Retinal pigment epithelial cell (primary cell): ENCODE data around the gene MRPS6.

ENCODE experiments used
- DNase-seq: peaks from one replicate; pipeline ENCODE4 v3.0.0-alpha.2; 2010; ENCODE audit warnings: low read depth
- H3K4me3 ChIP-seq: 2 replicates; pipeline ENCODE4 v1.5.1; 2011; ENCODE audit warnings: mild to moderate bottlenecking, low read length, control low read depth, moderate library complexity
- CTCF ChIP-seq: conservative IDR thresholded peaks from 2 replicates; pipeline ENCODE4 v1.5.1; 2011; ENCODE audit warnings: low read depth, low read length, control low read depth, inconsistent platforms

The MRPS6 gene

DNA sequence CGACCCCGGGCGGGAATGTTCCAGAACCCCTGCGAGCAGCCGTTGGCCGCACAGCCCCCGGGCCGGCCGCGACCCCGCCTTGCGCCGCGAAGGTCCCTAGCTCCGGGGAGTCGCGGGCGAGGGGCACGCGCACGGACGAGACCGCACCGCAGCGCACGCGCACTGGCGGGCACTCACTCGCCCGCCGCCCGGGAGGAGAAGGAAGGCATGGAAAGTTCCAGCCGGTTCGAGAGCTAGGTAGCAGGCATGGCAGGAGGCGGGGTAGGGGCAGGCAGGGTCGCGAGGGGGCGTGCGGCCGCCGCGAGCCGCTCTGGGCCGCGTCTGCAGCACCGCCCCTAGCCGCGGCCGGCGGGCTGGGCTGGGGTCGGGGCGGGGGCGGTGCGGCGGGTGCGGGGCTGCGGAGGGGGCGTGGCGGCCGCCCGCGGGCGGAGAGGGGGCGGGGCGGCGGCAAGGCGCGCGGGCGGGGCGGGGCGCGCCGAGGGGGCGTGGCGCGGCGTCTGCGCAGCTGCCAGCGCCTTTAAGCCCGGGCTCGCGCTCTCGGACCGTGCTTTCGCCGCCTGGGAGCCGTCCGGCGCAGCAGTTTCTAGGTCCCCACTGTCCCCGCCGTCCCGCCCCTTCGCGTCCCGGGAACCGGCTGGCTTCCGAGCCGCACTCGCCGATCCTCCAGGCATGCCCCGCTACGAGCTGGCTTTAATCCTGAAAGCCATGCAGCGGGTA lies at the start of gene MRPS6, which contains the start of gene SLC5A3:
Gene MRPS6 (plus strand): TSS at position 547 of the 717 bp plus-strand sequence. CDS start 123 bp downstream, at position 670.
Gene SLC5A3 (plus strand): TSS at position 547 of the 717 bp plus-strand sequence. CDS start 21,621 bp downstream, outside the sequence.
- H3K4me3 ChIP-seq: peak within 1 kb of the TSS; percentile 90
- peak; percentile 59 for DNase-seq
- no peak for TF ChIP-seq CTCF

GRCh38 chr21:34023691-34024373 lies 49.5 kb upstream of the MRPS6 start:
- no peak for TF ChIP-seq CTCF
- DNase-seq: no peak
- no peak overlapping the region for H3K4me3 ChIP-seq

DNA sequence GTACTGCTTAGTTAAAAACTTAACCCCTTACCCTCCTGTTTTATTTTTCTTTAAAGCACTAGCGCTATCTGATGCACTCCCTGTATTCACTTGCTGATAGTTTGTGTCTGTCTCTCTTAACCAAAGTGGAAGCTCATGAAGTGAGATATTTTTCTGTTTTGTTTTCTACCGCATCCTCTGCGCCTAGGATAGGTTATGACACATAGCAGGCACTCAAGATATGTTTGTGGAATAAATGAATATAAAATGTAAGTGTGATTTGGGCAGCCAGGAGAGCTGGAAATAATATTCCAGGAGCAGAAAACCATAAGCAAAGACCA lies 49.0 kb upstream of the MRPS6 start:
- TF ChIP-seq CTCF: no peak
- no peak overlapping the region for H3K4me3 ChIP-seq
- no peak for DNase-seq

DNA sequence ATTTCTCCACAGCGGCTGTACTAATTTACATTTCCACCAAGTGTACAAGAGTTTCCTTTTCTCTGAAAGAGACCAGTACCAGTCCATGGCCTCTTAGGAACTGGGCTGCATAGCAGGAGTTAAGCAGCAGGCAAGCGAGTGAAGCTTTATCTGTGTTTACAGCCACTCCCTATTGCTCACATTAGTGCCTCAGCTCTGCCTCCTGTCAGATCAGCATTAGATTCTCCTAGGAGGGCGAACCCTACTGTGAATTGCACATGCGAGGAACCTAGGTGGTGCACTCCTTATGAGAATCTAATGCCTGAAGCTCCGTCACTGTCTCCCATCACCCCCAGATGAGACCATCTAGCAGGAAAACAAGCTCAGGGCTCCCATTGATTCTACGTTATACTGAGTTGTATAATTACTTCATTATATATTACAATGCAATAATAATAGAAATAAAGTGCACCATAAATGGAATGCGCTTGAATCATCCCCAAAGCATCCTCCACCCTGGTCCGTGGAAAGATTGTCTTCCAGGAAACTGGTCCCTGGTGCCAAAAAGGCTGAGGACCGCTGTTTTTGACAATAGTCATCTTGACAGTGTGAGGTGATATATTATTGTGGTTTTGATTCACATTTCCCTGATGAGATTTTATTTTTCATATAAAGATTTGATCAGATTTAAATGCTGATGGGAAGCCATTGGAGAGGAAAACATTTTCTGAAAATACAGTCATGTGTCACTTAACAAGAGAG lies 45.5 kb upstream of the MRPS6 start:
- DNase-seq: no peak
- TF ChIP-seq CTCF: no peak
- no peak overlapping the region for H3K4me3 ChIP-seq

DNA sequence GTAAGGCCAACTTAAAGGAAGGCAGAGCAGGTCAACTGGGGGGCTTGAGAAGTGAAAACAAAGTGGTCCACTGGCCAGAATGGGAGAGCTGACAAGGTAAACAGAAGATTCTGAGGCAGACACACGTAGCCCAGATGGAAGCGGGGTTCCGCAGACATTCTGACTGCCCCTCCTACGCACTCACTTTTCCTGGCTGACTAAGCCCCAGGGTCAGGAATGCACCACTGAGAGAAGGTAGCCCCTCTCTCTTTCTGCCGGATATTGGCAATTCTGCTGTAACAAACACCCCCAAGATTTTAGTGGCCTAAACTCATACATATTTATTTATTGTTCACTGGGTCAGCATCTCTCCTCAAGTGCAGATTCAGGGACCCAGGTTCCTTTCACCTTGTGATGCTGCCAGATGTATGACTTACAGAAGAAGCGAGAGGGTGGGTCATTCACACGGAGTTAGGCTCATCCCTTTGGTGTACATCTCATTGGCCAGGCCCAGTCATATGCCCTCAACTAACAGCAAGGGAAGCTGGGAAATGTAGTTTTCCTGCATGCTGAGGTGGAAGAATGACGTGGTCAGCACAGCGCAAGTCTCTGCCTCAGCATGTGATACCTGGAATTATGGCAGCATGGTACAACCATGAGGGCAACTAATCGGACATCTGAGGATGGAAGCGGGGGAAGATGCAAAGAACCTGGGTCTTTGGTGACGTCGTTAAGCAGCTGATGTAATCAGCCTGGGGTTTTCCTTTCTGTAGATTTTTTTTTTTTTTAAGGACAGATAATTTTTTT lies 43.4 kb upstream of the MRPS6 start:
- TF ChIP-seq CTCF: no peak
- peak; percentile 53 for DNase-seq
- H3K4me3 ChIP-seq: no peak overlapping the region

- no peak overlapping the region for H3K4me3 ChIP-seq
- no peak for DNase-seq
- TF ChIP-seq CTCF: no peak
These were observed 41.5 kb upstream of the MRPS6 start for GRCh38 chr21:34031835-34032370.
